ENCODE results near the gene POU2F1. TPM values are rescaled to one million over a fixed set of nuclear protein-coding genes. Genes with fewer than 3 reads are reported as not detected.

The POU2F1 gene
- total and polyA plus RNA-seq, 2 experiments from 2014 or later, result 38.8 to 66.1 TPM

DNA sequence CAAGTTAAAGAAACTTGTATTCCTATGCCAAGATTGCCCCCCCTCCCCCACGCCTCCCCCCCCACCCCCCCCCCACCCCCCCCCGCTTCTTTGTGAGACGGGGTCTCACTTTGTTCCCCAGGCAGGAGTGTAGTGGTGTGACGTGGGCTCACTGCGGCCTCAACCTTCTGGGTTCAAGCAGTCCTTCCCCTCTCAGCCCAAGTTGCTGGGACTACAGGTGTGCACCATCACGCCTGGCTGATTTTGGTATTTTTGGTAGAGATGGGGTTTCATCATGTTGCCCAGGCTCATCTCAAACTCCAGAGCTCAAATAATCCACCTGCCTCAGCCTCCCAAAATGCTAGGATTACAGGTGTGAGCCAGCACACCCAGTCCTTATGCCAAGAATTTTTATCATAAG lies 136.6 kb downstream of the POU2F1 start:
- Mint-ChIP-seq H3K27me3 (ENCODE audit: insufficient read depth, low read depth, poor library complexity) (no peaks in the 10 kb centered on the region), H3K4me1 (peaks cover 23% of the 10 kb centered on the region), H3K27ac (no peak overlapping the region), H3K4me3 (no peak overlapping the region), H3K9me3 (peaks cover 3% of the 10 kb centered on the region; the same call in 1 of the 3 replicates), H3K36me3 (ENCODE audit: low read depth) (peaks cover 5% of the 10 kb centered on the region; the same call in 1 of the 3 replicates)
- Histone ChIP-seq H3K27ac (ENCODE audit: low read depth) (no peak overlapping the region), H3K79me2 (replicated peaks; ENCODE audit: insufficient read depth) (peaks cover 83% of the 10 kb centered on the region), H3K4me1 (ENCODE audit: insufficient read depth) (peaks cover 5% of the 10 kb centered on the region), H2AFZ (no peak overlapping the region), H3K4me3 (no peak overlapping the region), H4K20me1 (replicated peaks; ENCODE audit: insufficient read depth) (peaks cover 10% of the 10 kb centered on the region; the same call in 1 of the 2 replicates), H3K36me3 (ENCODE audit: insufficient read depth) (no peaks in the 10 kb centered on the region), H3K9me2 (ENCODE audit: insufficient read depth) (no peaks in the 10 kb centered on the region), H3K4me2 (no peak overlapping the region), H3K27me3 (ENCODE audit: insufficient read depth) (no peaks in the 10 kb centered on the region), H3F3A (replicated peaks; ENCODE audit: low read depth) (no peaks in the 10 kb centered on the region)
- TF ChIP-seq, protein P1, sequence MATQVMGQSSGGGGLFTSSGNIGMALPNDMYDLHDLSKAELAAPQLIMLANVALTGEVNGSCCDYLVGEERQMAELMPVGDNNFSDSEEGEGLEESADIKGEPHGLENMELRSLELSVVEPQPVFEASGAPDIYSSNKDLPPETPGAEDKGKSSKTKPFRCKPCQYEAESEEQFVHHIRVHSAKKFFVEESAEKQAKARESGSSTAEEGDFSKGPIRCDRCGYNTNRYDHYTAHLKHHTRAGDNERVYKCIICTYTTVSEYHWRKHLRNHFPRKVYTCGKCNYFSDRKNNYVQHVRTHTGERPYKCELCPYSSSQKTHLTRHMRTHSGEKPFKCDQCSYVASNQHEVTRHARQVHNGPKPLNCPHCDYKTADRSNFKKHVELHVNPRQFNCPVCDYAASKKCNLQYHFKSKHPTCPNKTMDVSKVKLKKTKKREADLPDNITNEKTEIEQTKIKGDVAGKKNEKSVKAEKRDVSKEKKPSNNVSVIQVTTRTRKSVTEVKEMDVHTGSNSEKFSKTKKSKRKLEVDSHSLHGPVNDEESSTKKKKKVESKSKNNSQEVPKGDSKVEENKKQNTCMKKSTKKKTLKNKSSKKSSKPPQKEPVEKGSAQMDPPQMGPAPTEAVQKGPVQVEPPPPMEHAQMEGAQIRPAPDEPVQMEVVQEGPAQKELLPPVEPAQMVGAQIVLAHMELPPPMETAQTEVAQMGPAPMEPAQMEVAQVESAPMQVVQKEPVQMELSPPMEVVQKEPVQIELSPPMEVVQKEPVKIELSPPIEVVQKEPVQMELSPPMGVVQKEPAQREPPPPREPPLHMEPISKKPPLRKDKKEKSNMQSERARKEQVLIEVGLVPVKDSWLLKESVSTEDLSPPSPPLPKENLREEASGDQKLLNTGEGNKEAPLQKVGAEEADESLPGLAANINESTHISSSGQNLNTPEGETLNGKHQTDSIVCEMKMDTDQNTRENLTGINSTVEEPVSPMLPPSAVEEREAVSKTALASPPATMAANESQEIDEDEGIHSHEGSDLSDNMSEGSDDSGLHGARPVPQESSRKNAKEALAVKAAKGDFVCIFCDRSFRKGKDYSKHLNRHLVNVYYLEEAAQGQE (IDR thresholded peaks at IDR 0.05; ENCODE audit: unreplicated experiment), result no peak
- TF ChIP-seq STAT1 (IDR thresholded peaks at IDR 0.05; ENCODE audit: unreplicated experiment), result no peak
- TF ChIP-seq, protein P2, sequence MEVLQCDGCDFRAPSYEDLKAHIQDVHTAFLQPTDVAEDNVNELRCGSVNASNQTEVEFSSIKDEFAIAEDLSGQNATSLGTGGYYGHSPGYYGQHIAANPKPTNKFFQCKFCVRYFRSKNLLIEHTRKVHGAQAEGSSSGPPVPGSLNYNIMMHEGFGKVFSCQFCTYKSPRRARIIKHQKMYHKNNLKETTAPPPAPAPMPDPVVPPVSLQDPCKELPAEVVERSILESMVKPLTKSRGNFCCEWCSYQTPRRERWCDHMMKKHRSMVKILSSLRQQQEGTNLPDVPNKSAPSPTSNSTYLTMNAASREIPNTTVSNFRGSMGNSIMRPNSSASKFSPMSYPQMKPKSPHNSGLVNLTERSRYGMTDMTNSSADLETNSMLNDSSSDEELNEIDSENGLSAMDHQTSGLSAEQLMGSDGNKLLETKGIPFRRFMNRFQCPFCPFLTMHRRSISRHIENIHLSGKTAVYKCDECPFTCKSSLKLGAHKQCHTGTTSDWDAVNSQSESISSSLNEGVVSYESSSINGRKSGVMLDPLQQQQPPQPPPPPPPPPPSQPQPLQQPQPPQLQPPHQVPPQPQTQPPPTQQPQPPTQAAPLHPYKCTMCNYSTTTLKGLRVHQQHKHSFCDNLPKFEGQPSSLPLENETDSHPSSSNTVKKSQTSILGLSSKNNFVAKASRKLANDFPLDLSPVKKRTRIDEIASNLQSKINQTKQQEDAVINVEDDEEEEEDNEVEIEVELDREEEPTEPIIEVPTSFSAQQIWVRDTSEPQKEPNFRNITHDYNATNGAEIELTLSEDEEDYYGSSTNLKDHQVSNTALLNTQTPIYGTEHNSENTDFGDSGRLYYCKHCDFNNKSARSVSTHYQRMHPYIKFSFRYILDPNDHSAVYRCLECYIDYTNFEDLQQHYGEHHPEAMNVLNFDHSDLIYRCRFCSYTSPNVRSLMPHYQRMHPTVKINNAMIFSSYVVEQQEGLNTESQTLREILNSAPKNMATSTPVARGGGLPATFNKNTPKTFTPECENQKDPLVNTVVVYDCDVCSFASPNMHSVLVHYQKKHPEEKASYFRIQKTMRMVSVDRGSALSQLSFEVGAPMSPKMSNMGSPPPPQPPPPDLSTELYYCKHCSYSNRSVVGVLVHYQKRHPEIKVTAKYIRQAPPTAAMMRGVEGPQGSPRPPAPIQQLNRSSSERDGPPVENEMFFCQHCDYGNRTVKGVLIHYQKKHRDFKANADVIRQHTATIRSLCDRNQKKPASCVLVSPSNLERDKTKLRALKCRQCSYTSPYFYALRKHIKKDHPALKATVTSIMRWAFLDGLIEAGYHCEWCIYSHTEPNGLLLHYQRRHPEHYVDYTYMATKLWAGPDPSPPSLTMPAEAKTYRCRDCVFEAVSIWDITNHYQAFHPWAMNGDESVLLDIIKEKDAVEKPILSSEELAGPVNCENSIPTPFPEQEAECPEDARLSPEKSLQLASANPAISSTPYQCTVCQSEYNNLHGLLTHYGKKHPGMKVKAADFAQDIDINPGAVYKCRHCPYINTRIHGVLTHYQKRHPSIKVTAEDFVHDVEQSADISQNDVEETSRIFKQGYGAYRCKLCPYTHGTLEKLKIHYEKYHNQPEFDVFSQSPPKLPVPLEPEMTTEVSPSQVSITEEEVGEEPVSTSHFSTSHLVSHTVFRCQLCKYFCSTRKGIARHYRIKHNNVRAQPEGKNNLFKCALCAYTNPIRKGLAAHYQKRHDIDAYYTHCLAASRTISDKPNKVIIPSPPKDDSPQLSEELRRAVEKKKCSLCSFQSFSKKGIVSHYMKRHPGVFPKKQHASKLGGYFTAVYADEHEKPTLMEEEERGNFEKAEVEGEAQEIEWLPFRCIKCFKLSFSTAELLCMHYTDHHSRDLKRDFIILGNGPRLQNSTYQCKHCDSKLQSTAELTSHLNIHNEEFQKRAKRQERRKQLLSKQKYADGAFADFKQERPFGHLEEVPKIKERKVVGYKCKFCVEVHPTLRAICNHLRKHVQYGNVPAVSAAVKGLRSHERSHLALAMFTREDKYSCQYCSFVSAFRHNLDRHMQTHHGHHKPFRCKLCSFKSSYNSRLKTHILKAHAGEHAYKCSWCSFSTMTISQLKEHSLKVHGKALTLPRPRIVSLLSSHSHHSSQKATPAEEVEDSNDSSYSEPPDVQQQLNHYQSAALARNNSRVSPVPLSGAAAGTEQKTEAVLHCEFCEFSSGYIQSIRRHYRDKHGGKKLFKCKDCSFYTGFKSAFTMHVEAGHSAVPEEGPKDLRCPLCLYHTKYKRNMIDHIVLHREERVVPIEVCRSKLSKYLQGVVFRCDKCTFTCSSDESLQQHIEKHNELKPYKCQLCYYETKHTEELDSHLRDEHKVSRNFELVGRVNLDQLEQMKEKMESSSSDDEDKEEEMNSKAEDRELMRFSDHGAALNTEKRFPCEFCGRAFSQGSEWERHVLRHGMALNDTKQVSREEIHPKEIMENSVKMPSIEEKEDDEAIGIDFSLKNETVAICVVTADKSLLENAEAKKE (CRISPR knock-in tag; IDR thresholded peaks at IDR 0.05), result no peak
- TF ChIP-seq ZNF114 (CRISPR knock-in tag; IDR thresholded peaks at IDR 0.05), result no peak
- TF ChIP-seq ZNF331 (CRISPR knock-in tag; IDR thresholded peaks at IDR 0.05; ENCODE audit: low read depth), result no peak
- TF ChIP-seq POLR2AphosphoS5 (IDR thresholded peaks at IDR 0.05; ENCODE audit: low read depth), result no peak
- TF ChIP-seq NANOG (IDR thresholded peaks at IDR 0.05; ENCODE audit: borderline replicate concordance), result no peak
- TF ChIP-seq EZH2phosphoT487 (IDR thresholded peaks at IDR 0.05; ENCODE audit: unreplicated experiment), result no peak
- TF ChIP-seq, protein P3, sequence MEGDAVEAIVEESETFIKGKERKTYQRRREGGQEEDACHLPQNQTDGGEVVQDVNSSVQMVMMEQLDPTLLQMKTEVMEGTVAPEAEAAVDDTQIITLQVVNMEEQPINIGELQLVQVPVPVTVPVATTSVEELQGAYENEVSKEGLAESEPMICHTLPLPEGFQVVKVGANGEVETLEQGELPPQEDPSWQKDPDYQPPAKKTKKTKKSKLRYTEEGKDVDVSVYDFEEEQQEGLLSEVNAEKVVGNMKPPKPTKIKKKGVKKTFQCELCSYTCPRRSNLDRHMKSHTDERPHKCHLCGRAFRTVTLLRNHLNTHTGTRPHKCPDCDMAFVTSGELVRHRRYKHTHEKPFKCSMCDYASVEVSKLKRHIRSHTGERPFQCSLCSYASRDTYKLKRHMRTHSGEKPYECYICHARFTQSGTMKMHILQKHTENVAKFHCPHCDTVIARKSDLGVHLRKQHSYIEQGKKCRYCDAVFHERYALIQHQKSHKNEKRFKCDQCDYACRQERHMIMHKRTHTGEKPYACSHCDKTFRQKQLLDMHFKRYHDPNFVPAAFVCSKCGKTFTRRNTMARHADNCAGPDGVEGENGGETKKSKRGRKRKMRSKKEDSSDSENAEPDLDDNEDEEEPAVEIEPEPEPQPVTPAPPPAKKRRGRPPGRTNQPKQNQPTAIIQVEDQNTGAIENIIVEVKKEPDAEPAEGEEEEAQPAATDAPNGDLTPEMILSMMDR (conservative IDR thresholded peaks at IDR 0.05; ENCODE audit: low read depth in 2 of 2), result no peak
- TF ChIP-seq EZH2 (IDR thresholded peaks at IDR 0.05; ENCODE audit: low read depth, unreplicated experiment), result no peak
- no peak for TF ChIP-seq CREB1 (CRISPR knock-in tag; IDR thresholded peaks at IDR 0.05; ENCODE audit: low read depth)
- ATAC-seq (no peak), DNase-seq (ENCODE audit: low spot score) (no peak)
